Esophagus squamous epithelium (tissue), 4 donors: Measurements from ENCODE around the gene ELK3.

ENCODE experiments used
- CTCF ChIP-seq, 6 experiments: fragments of 450-650 bp in 4 of 6; fragments of 200-600 bp in 2 of 6; sonication (generic) in 2 of 6; IDR thresholded peaks; one replicate each; pipeline ENCODE4 v1.5.1; 2016 to 2019; ENCODE audit warnings: antibody characterized with exemption in 6 of 6, mild to moderate bottlenecking in 4 of 6, moderate library complexity in 4 of 6
- POLR2A ChIP-seq, 4 donors: fragments of 450-650 bp; IDR thresholded peaks; one replicate each; pipeline ENCODE4 v1.6.1; 2017; ENCODE audit warnings: antibody characterized with exemption in 4 of 4, mild to moderate bottlenecking in 4 of 4, moderate library complexity in 3 of 4

GRCh38 chr12:96247563-96247962 lies 53.4 kb downstream of the ELK3 start:
- TF ChIP-seq CTCF (IDR thresholded peaks at IDR 0.05) (no peak), POLR2A (IDR thresholded peaks at IDR 0.05) (no peak)
